ENCODE data around the gene KCNJ6.

Gene KCNJ6

GRCh38 chr21:37561941-37562919 is 354.0 kb downstream of the KCNJ6 start:
- ATAC-seq, result no peak

GRCh38 chr21:37561506-37561905 is 354.8 kb downstream of the KCNJ6 start:
- no peak for ATAC-seq

More at GRCh38 chr21:37561941-37562919, 354.0 kb downstream of the KCNJ6 start:
- TF ChIP-seq ZC3H10 (CRISPR knock-in tag; IDR thresholded peaks at IDR 0.05), result no peak
- no peak for TF ChIP-seq SNAI2 (CRISPR knock-in tag; IDR thresholded peaks at IDR 0.05)
- TF ChIP-seq ESRRG (CRISPR knock-in tag; IDR thresholded peaks at IDR 0.05), result no peak
- no peak for TF ChIP-seq ARNTL (CRISPR knock-in tag; IDR thresholded peaks at IDR 0.05; ENCODE audit: borderline replicate concordance, low read depth)
- TF ChIP-seq PPARA (CRISPR knock-in tag; IDR thresholded peaks at IDR 0.05; ENCODE audit: borderline replicate concordance), result no peak
- no peak for TF ChIP-seq CSDC2 (CRISPR knock-in tag; IDR thresholded peaks at IDR 0.05)
- no peak for TF ChIP-seq RARB (CRISPR knock-in tag; IDR thresholded peaks at IDR 0.05)
- TF ChIP-seq ZNF565 (CRISPR knock-in tag; conservative IDR thresholded peaks at IDR 0.05; ENCODE audit: low read depth), result no peak
- no peak for TF ChIP-seq ZFP3 (CRISPR knock-in tag; IDR thresholded peaks at IDR 0.05)

GRCh38 chr21:37560385-37560784 is 355.9 kb downstream of the KCNJ6 start:
- ATAC-seq, result no peak
- TF ChIP-seq ISL1 (CRISPR knock-in tag; IDR thresholded peaks at IDR 0.05) (no peak), ZFP30 (CRISPR knock-in tag; IDR thresholded peaks at IDR 0.05) (no peak), TSHZ2 (CRISPR knock-in tag; IDR thresholded peaks at IDR 0.05) (no peak), ZNF565 (CRISPR knock-in tag; conservative IDR thresholded peaks at IDR 0.05; ENCODE audit: low read depth) (no peak), ZC3H10 (CRISPR knock-in tag; IDR thresholded peaks at IDR 0.05) (no peak)

More at GRCh38 chr21:37561506-37561905, 354.8 kb downstream of the KCNJ6 start:
- TF ChIP-seq TOX (CRISPR knock-in tag; IDR thresholded peaks at IDR 0.05; ENCODE audit: borderline replicate concordance), result no peak
- TF ChIP-seq CSRNP3 (CRISPR knock-in tag; IDR thresholded peaks at IDR 0.05), result no peak
- no peak for TF ChIP-seq ZFP3 (CRISPR knock-in tag; IDR thresholded peaks at IDR 0.05)
- TF ChIP-seq ZC3H10 (CRISPR knock-in tag; IDR thresholded peaks at IDR 0.05), result no peak

- no peak for ATAC-seq
These were observed 357.5 kb downstream of the KCNJ6 start for GRCh38 chr21:37558676-37559211.

More at GRCh38 chr21:37558676-37559211, 357.5 kb downstream of the KCNJ6 start:
- TF ChIP-seq CREB5 (CRISPR knock-in tag; IDR thresholded peaks at IDR 0.05; ENCODE audit: low read depth) (no peak), CSDC2 (CRISPR knock-in tag; IDR thresholded peaks at IDR 0.05) (no peak), ZNF565 (CRISPR knock-in tag; conservative IDR thresholded peaks at IDR 0.05; ENCODE audit: low read depth) (no peak), ZC3H10 (CRISPR knock-in tag; IDR thresholded peaks at IDR 0.05) (no peak), BACH2 (CRISPR knock-in tag; IDR thresholded peaks at IDR 0.05; ENCODE audit: borderline replicate concordance) (no peak), ZNF8 (CRISPR knock-in tag; IDR thresholded peaks at IDR 0.05) (no peak), OSR1 (CRISPR knock-in tag; IDR thresholded peaks at IDR 0.05) (no peak), TCF4 (CRISPR knock-in tag; IDR thresholded peaks at IDR 0.05; ENCODE audit: borderline replicate concordance) (no peak), GLIS3 (CRISPR knock-in tag; IDR thresholded peaks at IDR 0.05) (no peak), RARB (CRISPR knock-in tag; IDR thresholded peaks at IDR 0.05) (no peak), POU6F1 (CRISPR knock-in tag; IDR thresholded peaks at IDR 0.05; ENCODE audit: borderline replicate concordance, low read depth) (no peak), ZFP3 (CRISPR knock-in tag; IDR thresholded peaks at IDR 0.05) (no peak), TOX (CRISPR knock-in tag; IDR thresholded peaks at IDR 0.05; ENCODE audit: borderline replicate concordance) (no peak), SNAI2 (CRISPR knock-in tag; IDR thresholded peaks at IDR 0.05) (no peak), PPARA (CRISPR knock-in tag; IDR thresholded peaks at IDR 0.05; ENCODE audit: borderline replicate concordance) (no peak), ZNF70 (CRISPR knock-in tag; IDR thresholded peaks at IDR 0.05) (no peak), ARNTL (CRISPR knock-in tag; IDR thresholded peaks at IDR 0.05; ENCODE audit: borderline replicate concordance, low read depth) (no peak)

Data from SK-N-SH treated with all-trans-retinoic acid at 6 μM for 48 hours (cell line).